IgD-negative memory B cell (primary cell): ENCODE data around the gene VCPKMT. TPM values are rescaled to one million over a fixed set of nuclear protein-coding genes. Genes with fewer than 3 reads are reported as not detected.
A peak's percentile ranks its signal among the peaks of the same experiment; 100 is the strongest.

Source experiments
- H3K27ac Mint-ChIP-seq, 3 donors: one replicate each; pipeline ENCODE4 v1.8.0; 2020 to 2022; ENCODE audit warnings: mild to moderate bottlenecking in 3 of 3, mixed read lengths in 3 of 3, moderate library complexity in 1 of 3
- H3K27me3 Mint-ChIP-seq: one replicate; pipeline ENCODE4 v1.8.0; 2021; ENCODE audit warnings: mixed read lengths
- H3K36me3 Mint-ChIP-seq: one replicate; pipeline ENCODE4 v1.8.0; 2020; ENCODE audit warnings: mild to moderate bottlenecking, mixed read lengths
- H3K4me1 Mint-ChIP-seq, 3 donors: one replicate each; pipeline ENCODE4 v1.8.0; 2020 to 2022; ENCODE audit warnings: mixed read lengths in 3 of 3, mild to moderate bottlenecking in 1 of 3
- H3K4me3 Mint-ChIP-seq, 4 donors: one replicate each; pipeline ENCODE4 v1.8.0; 2020 to 2022; ENCODE audit warnings: mild to moderate bottlenecking in 4 of 4, mixed read lengths in 4 of 4, moderate library complexity in 3 of 4
- H3K9me3 Mint-ChIP-seq, 3 donors: one replicate each; pipeline ENCODE4 v1.8.0; 2020 to 2021; ENCODE audit warnings: mixed read lengths in 3 of 3, mild to moderate bottlenecking in 1 of 3
- polyA plus RNA-seq: library from polyadenylated mRNA; unstranded; fragments of 300-500 nt; fragmentation: Illumina TruSeq; gene quantifications from one replicate; pipeline ENCODE4 v1.2.3, GENCODE V29; 2021

Gene VCPKMT
- polyA plus RNA-seq, 1 donor from 2014 or later, result 14.0 TPM

DNA sequence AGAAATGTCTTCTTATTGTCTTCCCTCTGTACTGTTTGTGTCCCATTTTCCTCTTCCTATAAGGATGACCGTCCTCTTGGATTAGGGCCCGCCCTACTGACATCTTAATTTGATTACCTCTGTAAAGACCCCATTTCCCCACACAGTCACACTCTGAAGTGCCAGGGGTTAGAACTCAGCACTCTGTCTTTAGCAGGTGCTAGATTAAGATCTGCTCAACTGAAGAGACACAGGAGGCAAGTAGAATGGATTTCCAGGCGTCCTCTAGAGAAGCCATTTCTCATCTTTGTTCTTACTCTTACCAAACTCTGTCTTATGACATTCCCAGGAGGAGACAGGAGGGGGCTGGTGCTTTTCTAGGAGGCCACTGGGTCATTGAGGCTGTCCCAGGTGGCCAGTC is 50.8 kb downstream of the VCPKMT start:
- no peaks in the 10 kb centered on the region for H3K9me3 Mint-ChIP-seq
- H3K36me3 Mint-ChIP-seq, result peaks cover 3% of the 10 kb centered on the region
- H3K27ac Mint-ChIP-seq, result peak overlapping the region; percentile 79 to 100 (median 98)
- no peaks in the 10 kb centered on the region for H3K27me3 Mint-ChIP-seq
- peaks cover 17 to 59% (median 41%) of the 10 kb centered on the region in 3 donors for H3K4me1 Mint-ChIP-seq
- peak overlapping the region in 2 of 4 donors; percentile 3 to 49 for H3K4me3 Mint-ChIP-seq

DNA sequence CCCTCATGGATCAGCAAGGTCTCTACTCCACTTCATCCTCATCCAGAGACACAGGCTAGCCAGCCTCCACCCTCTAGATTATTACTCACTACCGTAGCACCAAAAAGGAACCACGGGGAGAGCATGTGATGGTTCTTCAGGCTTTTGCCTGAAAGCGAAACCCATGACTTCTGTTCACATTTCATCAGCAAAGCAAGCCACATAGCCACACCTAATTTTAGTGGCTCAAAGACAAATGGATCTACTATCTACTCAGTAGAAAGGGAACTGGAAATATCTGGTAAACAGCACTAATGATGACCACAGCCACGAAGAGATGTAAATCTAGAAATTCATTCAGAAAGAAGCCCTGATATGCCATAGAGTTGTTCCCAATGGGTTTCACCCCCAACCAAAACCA is 51.4 kb downstream of the VCPKMT start:
- H3K27me3 Mint-ChIP-seq, result no peaks in the 10 kb centered on the region
- peaks cover 17 to 63% (median 42%) of the 10 kb centered on the region in 3 donors for H3K4me1 Mint-ChIP-seq
- peaks cover 3% of the 10 kb centered on the region for H3K36me3 Mint-ChIP-seq
- H3K4me3 Mint-ChIP-seq, result peak overlapping the region; percentile 3 to 79 (median 55)
- H3K27ac Mint-ChIP-seq, result peak overlapping the region; percentile 79 to 100 (median 98)
- no peaks in the 10 kb centered on the region for H3K9me3 Mint-ChIP-seq

DNA sequence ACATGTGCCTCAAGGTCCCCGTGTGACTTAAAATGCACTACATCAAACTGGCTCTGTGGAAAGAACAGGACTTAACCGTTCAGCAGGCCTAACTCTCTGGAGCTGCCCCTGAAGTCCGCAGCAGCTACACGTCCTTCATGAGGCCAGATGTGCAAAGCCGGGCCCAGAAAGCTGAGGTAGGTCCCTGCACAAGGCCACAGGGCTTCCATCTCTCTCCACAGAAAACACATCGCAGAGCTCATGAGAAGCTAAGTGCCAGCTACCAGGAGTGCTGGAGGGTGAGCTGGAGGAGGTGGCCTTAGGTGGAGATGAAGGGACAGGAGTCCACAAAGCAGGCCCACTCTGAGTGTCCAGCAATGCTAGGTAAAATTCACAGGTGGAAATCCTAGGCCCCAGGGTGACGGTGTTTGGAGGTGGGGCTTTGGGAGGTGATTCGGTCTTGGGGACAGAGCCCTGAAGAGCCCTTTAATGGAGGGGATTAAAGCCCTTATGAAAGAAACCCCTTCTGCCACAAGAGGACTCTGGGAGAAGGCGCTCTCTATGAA is 52.4 kb downstream of the VCPKMT start:
- Mint-ChIP-seq H3K27ac (peak overlapping the region; percentile 86 to 100 (median 98)), H3K27me3 (no peaks in the 10 kb centered on the region), H3K4me1 (peaks cover 21 to 69% (median 42%) of the 10 kb centered on the region in 3 donors), H3K9me3 (no peaks in the 10 kb centered on the region), H3K4me3 (peak overlapping the region in 1 of 4 donors; percentile 25), H3K36me3 (peaks cover 3% of the 10 kb centered on the region)

DNA sequence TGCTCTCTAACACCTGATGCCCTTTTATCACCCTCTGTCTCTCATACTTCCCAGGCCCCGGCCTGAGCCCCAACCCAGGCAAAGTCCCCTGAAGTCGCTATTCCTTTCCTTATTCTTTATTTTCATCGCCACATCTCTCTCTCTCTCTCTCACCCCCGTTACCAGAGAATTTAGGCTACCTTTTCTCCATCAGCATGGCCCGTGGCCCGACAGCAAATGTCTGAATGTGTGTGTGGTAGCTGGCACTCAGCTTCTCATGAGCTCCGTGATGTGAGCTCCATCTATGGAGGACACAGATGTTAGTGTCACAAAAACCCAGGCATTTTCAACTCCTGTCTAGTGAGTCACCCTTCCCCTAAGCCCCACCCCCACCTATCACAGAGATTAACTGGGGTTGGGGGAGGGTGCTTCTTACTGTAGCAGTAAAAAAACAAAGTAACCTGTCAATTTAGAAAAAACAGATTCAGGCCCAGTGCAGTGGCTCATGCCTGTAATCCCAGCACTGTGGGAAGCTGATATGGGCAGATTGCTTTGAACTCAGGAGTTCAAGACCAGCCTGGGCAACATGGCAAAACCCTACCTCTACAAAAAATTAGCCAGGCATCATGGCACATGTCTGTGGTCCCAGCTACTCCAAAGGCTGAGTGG is 53.8 kb downstream of the VCPKMT start:
- Mint-ChIP-seq H3K27ac (peak overlapping the region; percentile 86 to 100 (median 98)), H3K4me3 (peak overlapping the region; percentile 81 to 94 (median 90)), H3K9me3 (no peaks in the 10 kb centered on the region), H3K27me3 (no peaks in the 10 kb centered on the region), H3K36me3 (peaks cover 3% of the 10 kb centered on the region), H3K4me1 (peaks cover 21 to 67% (median 42%) of the 10 kb centered on the region in 3 donors)

DNA sequence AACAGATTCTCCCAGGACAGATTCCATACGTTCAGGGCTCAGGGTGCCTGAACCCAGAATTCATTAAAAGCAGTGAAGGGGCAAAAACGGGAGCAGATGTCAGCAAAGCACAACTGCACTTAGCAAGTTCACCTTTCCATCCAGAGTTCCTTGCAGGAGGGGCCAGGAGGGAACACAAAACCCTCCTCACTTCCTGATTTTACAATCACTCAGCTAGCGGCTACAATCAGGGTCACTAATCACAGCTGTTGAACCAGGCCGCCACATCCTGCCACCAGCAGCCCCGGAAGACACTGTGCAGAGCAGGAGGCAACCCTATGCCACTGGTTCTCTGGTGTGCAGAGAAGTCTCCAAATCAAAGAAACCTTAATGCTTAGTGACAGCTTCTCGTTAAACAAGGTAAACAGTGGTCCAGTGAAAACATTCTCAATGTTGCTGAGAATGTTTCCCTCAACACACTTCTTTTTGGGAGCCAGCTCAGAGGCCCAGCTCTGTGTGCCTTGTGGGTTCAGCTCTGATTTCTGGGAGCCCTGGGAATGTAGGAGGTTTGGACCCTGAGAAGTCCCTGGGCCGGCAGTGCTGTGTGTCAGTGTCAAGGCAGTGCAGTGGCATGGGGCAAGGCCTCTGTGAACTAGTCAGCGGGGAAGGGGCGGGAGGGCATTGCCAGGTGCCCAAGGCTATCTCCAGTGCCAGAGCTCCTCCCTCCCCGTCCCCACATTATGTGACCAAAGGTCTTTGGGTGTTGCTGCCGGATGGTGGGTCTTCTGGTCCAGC is 54.5 kb downstream of the VCPKMT start:
- H3K4me3 Mint-ChIP-seq, result peak overlapping the region; percentile 81 to 94 (median 90)
- H3K27ac Mint-ChIP-seq, result peak overlapping the region; percentile 86 to 100 (median 98)
- no peaks in the 10 kb centered on the region for H3K9me3 Mint-ChIP-seq
- H3K36me3 Mint-ChIP-seq, result peaks cover 3% of the 10 kb centered on the region
- no peaks in the 10 kb centered on the region for H3K27me3 Mint-ChIP-seq
- peaks cover 21 to 68% (median 42%) of the 10 kb centered on the region in 3 donors for H3K4me1 Mint-ChIP-seq

DNA sequence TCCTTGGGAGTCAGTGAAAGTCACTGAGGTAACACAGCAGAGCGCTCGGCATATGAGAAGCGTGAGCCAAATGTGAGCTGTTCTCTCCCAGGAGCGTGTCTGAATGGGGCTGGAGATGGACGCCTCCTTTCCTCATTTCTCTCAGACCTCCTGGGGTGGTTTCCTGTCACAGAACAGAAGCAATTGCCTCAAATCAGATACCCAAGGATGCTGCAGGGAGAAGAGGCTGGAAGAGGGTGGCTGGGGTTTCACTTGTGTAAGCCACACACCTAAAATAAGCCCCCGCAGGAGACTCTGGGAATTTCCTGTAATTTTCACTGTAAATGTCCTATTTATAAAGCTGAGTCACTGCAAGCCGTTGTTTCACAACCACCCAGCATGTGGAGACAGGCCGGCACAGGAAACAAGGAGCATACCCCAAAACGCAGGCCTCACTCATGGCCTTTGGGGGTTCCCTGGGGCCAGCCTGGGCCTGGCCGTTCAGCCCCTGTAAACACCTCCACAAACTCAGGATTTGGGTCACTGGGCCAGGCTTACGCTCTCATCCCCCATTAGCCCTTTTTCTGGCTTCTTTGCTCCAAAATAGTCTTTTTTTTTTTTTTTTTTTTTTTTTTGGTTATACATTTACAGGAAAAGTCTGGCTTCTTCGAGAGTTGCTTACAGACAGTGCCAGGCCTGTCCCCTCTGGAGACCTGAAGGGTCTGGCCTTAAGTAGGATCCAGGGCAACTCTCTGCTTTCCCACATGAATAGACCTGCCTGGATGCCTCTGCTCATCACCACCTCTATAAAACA is 55.3 kb downstream of the VCPKMT start:
- Mint-ChIP-seq H3K9me3 (no peaks in the 10 kb centered on the region), H3K4me1 (peaks cover 25 to 63% (median 43%) of the 10 kb centered on the region in 3 donors), H3K36me3 (peaks cover 3% of the 10 kb centered on the region), H3K4me3 (peak overlapping the region; percentile 81 to 94 (median 90)), H3K27me3 (no peaks in the 10 kb centered on the region), H3K27ac (peak overlapping the region; percentile 86 to 100 (median 98))

DNA sequence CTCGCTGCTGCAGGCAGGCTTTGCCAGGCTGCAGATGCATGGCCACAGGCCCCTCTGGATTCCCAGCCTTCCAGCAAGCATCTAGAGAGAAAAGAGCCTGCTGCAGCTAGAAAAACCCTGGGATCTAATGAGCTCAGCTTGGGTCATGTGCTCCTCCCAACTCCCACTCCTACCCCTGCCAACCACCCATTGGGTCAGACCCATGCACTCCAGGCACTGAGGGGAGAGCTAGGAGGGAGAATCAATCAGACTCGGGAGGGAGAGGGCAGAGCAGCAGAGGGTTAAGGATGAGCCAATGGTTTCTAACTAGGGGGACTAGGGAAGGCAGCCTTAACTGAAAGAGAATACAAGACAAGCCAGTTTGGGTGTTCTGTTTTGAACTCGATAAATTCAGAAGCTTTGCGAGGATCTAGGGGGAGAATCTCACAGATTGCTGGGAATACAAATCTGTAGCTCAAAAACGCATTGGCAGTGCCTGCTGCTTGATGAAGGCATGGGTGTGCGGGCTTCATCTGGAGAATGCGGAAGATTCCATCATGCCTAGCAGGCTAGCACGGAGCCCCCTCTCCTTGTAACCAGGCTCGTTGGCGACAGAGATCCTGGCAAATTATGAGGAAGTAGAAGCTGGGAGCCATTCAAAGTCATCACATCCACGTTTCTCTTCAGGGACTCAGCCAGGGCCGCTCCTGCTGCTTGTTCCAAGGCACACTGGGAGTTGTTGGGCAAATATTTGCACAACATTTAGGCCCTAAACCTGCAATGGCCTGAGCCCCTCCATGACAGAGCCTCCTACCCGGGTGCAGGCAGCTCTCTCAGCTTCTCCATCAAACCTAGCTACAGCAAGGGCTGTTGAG is 56.4 kb downstream of the VCPKMT start:
- peak overlapping the region in 2 of 3 donors; percentile 68 to 100 for H3K27ac Mint-ChIP-seq
- H3K36me3 Mint-ChIP-seq, result peaks cover 3% of the 10 kb centered on the region
- H3K4me3 Mint-ChIP-seq, result peak overlapping the region in 2 of 4 donors; percentile 27 to 31
- H3K4me1 Mint-ChIP-seq, result peaks cover 27 to 56% (median 35%) of the 10 kb centered on the region in 3 donors
- no peaks in the 10 kb centered on the region for H3K27me3 Mint-ChIP-seq
- H3K9me3 Mint-ChIP-seq, result no peaks in the 10 kb centered on the region

Other genes starting within 250 kb of the VCPKMT start
- 222 TPM for gene ARF6, start 223.5 kb downstream of the VCPKMT start, polyA plus RNA-seq
- 6.2 TPM for gene SOS2, start 115.0 kb upstream of the VCPKMT start, polyA plus RNA-seq
- gene L2HGDH, start 195.7 kb upstream of the VCPKMT start, polyA plus RNA-seq, result 2.0 TPM
- gene DMAC2L, start 195.8 kb upstream of the VCPKMT start, polyA plus RNA-seq, result 25.3 TPM